Measurements from ENCODE around the gene SLC66A2. TPM values are rescaled to one million over a fixed set of nuclear protein-coding genes. Genes with fewer than 3 reads are reported as not detected.

SLC66A2 gene
- total and polyA plus RNA-seq, 10 of the 15 experiments (the other 5 are each of a cell fraction or from before 2014, with no cell fraction given), result 0.69 to 42.5 (median 14.8) TPM

DNA sequence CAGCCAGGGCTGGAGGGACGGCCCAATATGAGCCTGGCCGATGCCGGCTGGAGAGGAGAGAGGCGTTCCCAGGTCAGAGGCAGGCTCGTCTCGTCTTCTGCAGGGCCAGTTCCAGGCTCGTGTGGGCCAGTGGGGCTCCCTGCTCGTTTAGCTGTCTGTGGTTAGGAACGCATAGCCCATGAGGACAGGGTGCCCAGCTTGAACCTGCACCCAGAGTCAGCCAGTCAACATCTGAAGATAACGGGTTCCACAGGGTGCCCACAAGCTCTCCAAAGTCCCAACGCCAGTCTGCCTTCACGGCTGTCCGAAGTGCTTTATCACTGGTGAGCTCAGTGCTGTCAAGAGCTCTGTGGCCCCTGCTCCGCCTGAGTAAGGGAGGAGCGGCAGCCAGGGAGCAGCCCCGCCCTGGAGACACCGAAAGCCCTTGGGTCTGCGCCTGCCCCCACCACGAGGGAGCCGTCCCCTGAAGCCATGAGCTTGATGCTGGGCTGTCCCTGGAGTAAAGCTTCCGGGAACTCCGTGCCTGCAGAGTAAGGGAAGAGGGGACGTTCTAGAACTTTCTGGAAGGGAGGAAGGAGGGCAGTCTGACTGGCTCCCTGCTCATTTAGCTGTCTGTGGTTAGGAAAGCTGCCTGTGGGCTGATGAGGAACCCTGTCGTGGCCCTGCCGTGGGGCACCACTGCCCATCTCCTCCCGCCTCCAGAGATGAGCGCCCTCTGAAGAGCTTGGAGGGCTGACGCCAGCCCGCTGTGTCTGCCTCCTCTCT, 10.3 kb upstream of the SLC66A2 start:
- Histone ChIP-seq H3K4me2 (ENCODE audit: control insufficient read depth, insufficient read depth) (no peak overlapping the region), H3K4me1 (ENCODE audit: control insufficient read depth, insufficient read depth, low read length) (peaks cover 25% of the 10 kb centered on the region), H3K79me2 (ENCODE audit: control insufficient read depth, insufficient read depth, low read length) (no peaks in the 10 kb centered on the region; the same call in 1 of the 2 replicates), H3K36me3 (ENCODE audit: control insufficient read depth in 2 of 2, insufficient read depth in 2 of 2, low read length in 1 of 2) (no peaks in the 10 kb centered on the region), H4K20me1 (ENCODE audit: control insufficient read depth, insufficient read depth) (no peaks in the 10 kb centered on the region), H2AFZ (ENCODE audit: control insufficient read depth, low read depth, low read length) (no peak overlapping the region), H3K9me3 (replicated peaks; ENCODE audit: control insufficient read depth, insufficient read depth, low read length) (no peaks in the 10 kb centered on the region), H3K4me3 (no peak overlapping the region), H3K9ac (ENCODE audit: control insufficient read depth, insufficient read depth, low read length) (no peak overlapping the region), H3K27me3 (replicated peaks in 1 of 2; ENCODE audit: control insufficient read depth in 2 of 2, insufficient read depth in 2 of 2, low read length in 1 of 2) (no peaks in the 10 kb centered on the region), H3K27ac (ENCODE audit: control insufficient read depth, insufficient read depth) (no peak overlapping the region)
- ChIA-PET POLR2A (interaction anchor here (0.5 to 1.9 kb wide), 4 partner anchors 10 to 265 kb away, joined by 3 to 8 read pairs (median 4); partner anchors contain the start of gene SLC66A2), CTCF (interaction anchor here (0.6 to 2.5 kb wide), 5 partner anchors 8 to 197 kb away, joined by 3 to 7 read pairs (median 4); no protein-coding TSS in a partner anchor), SMC1A (ENCODE audit: uncharacterized antibody, unreplicated experiment) (interaction anchor here (0.9 to 2.5 kb wide), 3 partner anchors 26 to 56 kb away, joined by 3 to 13 read pairs (median 3); partner anchors contain the start of gene TXNL4A), RAD21 (ENCODE audit: unreplicated experiment) (interaction anchor here (0.7 to 1.1 kb wide), 3 partner anchors 10 to 72 kb away, joined by 3 to 4 read pairs (median 3); partner anchors contain the start of genes RBFA and SLC66A2)
- FAIRE-seq (no peak), ATAC-seq (no peak), DNase-seq (ENCODE audit: low read depth, low spot score) (no peak)
- intact Hi-C loops (cut with micrococcal nuclease; ENCODE audit: unreplicated experiment), result loop anchor here (2.0 to 5.0 kb wide), 3 partner anchors 146 to 281 kb away; partner anchors contain the start of gene ADNP2
- WGBS (ENCODE audit: insufficient coverage, insufficient replicate concordance, low lambda C conversion rate, missing lambda C conversion rate), result 92% methylated on average over 29 of the region's 29 CpGs
- in situ Hi-C loops (cut with MboI), result no loop called here
- BruUV-seq (replicated peaks), result no TSS peak
- no peak for TF ChIP-seq MEF2A (IDR thresholded peaks at IDR 0.05; ENCODE audit: insufficient read depth, low read depth, low read length)
- peak; percentile 72; the same call in 1 of the 2 replicates for TF ChIP-seq HSF1 (IDR thresholded peaks at IDR 0.05; ENCODE audit: low read depth, low read length)

Measured in GM12878 (cell line).